A673 (cell line): ENCODE measurements around the gene CDH23. TPM values are rescaled to one million over a fixed set of nuclear protein-coding genes. Genes with fewer than 3 reads are reported as not detected.
A peak's percentile ranks its signal among the peaks of the same experiment; 100 is the strongest.

Source experiments
- BruUV-seq: library from RNA; stranded (reverse); fragments of 400-500 nt; replicated peaks from 2 replicates; lab custom pipeline; 2021; lab: Mats Ljungman, UMichigan
- CTCF ChIA-PET: fragments of 300-600 bp; sonication (Branson Sonifier 250); formaldehyde crosslinking; loops from one replicate; lab custom pipeline; 2022; ENCODE audit warnings: antibody characterized with exemption; lab: Charles Lee
- POLR2A ChIA-PET: fragments of 300-600 bp; sonication (Branson Sonifier 250); formaldehyde crosslinking; loops from one replicate; lab custom pipeline; 2022; ENCODE audit warnings: antibody characterized with exemption; ENCODE audit not compliant: low non-redundant PET; lab: Charles Lee
- DNase-seq: peaks from one replicate; pipeline ENCODE4 v3.0.0-alpha.2; 2015; ENCODE audit warnings: low spot score
- H3K27ac ChIP-seq: fragments of 200-600 bp; sonication (generic); 2 replicates; pipeline ENCODE4 v1.5.1; 2016; ENCODE audit warnings: mixed run types, low read depth, mild to moderate bottlenecking, mixed read lengths, antibody characterized with exemption, low read length; ENCODE audit not compliant: poor library complexity, severe bottlenecking
- H3K27me3 ChIP-seq: fragments of 200-600 bp; sonication (generic); replicated peaks from 2 replicates; pipeline ENCODE4 v1.6.1; 2017; ENCODE audit warnings: mixed run types, low read depth, mild to moderate bottlenecking, mixed read lengths, antibody characterized with exemption, low read length; ENCODE audit not compliant: insufficient read depth, poor library complexity
- H3K36me3 ChIP-seq: fragments of 200-600 bp; sonication (generic); 2 replicates; pipeline ENCODE4 v1.6.1; 2016; ENCODE audit warnings: mixed run types, mild to moderate bottlenecking, mixed read lengths, antibody characterized with exemption, low read length; ENCODE audit not compliant: insufficient read depth, poor library complexity, severe bottlenecking
- H3K4me1 ChIP-seq: fragments of 200-600 bp; sonication (generic); 2 replicates; pipeline ENCODE4 v1.6.1; 2017; ENCODE audit warnings: mixed run types, mild to moderate bottlenecking, mixed read lengths, antibody characterized with exemption, low read length; ENCODE audit not compliant: insufficient read depth, poor library complexity, severe bottlenecking
- H3K4me3 ChIP-seq: fragments of 200-600 bp; sonication (generic); 2 replicates; pipeline ENCODE4 v1.5.1; 2016; ENCODE audit warnings: low read depth, mixed run types, mild to moderate bottlenecking, mixed read lengths, low read length; ENCODE audit not compliant: poor library complexity, severe bottlenecking
- H3K9me3 ChIP-seq: fragments of 200-600 bp; sonication (generic); 2 replicates; pipeline ENCODE4 v1.6.1; 2016; ENCODE audit warnings: mixed run types, low read depth, mild to moderate bottlenecking, mixed read lengths, antibody characterized with exemption, low read length; ENCODE audit not compliant: poor library complexity, severe bottlenecking
- CTCF ChIP-seq: fragments of 300-800, 200-600 bp; sonication (generic); conservative IDR thresholded peaks from 2 replicates; pipeline ENCODE4 v1.5.1; 2017; ENCODE audit warnings: low read depth, mild to moderate bottlenecking, antibody characterized with exemption, low read length, moderate library complexity, mixed read lengths
- EZH2 ChIP-seq: fragments of 200-600 bp; sonication (generic); IDR thresholded peaks from 2 replicates; pipeline ENCODE4 v1.6.1; 2017; ENCODE audit warnings: borderline replicate concordance, low read depth, mild to moderate bottlenecking, mixed read lengths, antibody characterized with exemption, low read length; ENCODE audit not compliant: poor library complexity, severe bottlenecking
- intact Hi-C: fragments of 100-400 bp; cut with micrococcal nuclease; formaldehyde crosslinking; loops from one replicate; pipeline ENCODE4 v1.10.0; 2022; ENCODE audit not compliant: unreplicated experiment
- total RNA-seq: library from RNA; stranded (reverse); gene quantifications from 2 replicates; pipeline ENCODE4 v1.2.3, GENCODE V29; 2021

The CDH23 gene
- total RNA-seq, 1 experiment from 2014 or later = 49.7 TPM

- BruUV-seq = no TSS peak
- H3K9me3 ChIP-seq = no peaks in the 10 kb centered on the region
- ChIA-PET CTCF (interaction anchor here (0.7 to 1.7 kb wide), 3 partner anchors 9 to 311 kb away, joined by 3 to 5 read pairs (median 3); partner anchors contain the start of gene CDH23), POLR2A (no interaction called here)
- H3K27ac ChIP-seq = no peak overlapping the region
- no peak for TF ChIP-seq CTCF
- H3K4me3 ChIP-seq = no peak overlapping the region
- H3K27me3 ChIP-seq = no peaks in the 10 kb centered on the region
- H3K4me1 ChIP-seq = no peaks in the 10 kb centered on the region
- intact Hi-C loops = loop anchor here (5.0 kb wide), 1 partner anchor 325 kb away; no protein-coding TSS in a partner anchor
- DNase-seq = no peak
- H3K36me3 ChIP-seq = no peaks in the 10 kb centered on the region
These were observed 310.6 kb downstream of the CDH23 start for GRCh38 chr10:71707240-71707789.

DNA sequence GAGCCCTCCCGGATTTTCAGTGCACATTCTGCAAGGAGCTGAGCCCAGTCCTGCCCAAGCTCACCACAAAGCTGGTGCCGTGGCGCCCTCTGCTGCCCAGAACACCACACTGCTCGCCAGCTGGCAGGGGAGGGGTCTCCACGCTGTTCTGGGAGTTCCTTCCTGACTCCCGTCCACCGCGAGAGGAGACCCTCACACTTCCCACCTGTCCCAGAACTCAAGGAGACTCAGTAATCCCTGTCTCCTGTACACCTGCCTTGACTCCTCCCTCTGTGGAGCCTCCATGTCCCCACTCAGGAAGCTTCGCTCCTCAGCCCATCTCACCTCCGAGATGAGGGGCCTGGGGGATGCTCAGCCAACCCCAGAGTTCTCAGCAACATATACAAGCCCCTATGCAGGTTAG, 311.6 kb downstream of the CDH23 start:
- intact Hi-C loops = loop anchor here (2.0 to 5.0 kb wide), 2 partner anchors 326 to 390 kb away; partner anchors contain the start of gene SLC29A3
- Histone ChIP-seq H3K36me3 (no peaks in the 10 kb centered on the region), H3K4me1 (peaks cover under 1% of the 10 kb centered on the region), H3K4me3 (no peak overlapping the region), H3K27me3 (no peaks in the 10 kb centered on the region), H3K27ac (no peak overlapping the region), H3K9me3 (no peaks in the 10 kb centered on the region)
- peak; percentile 88 for TF ChIP-seq CTCF
- no peak for TF ChIP-seq EZH2
- POLR2A ChIA-PET = interaction anchor here (0.6 kb wide), 1 partner anchor 50 kb away, joined by 4 read pairs; no protein-coding TSS in a partner anchor
- CTCF ChIA-PET = interaction anchor here (0.8 to 1.7 kb wide), 5 partner anchors 188 to 391 kb away, joined by 3 to 7 read pairs (median 4); partner anchors contain the start of genes CDH23 and SLC29A3
- DNase-seq = peak; percentile 58
- no TSS peak for BruUV-seq

DNA sequence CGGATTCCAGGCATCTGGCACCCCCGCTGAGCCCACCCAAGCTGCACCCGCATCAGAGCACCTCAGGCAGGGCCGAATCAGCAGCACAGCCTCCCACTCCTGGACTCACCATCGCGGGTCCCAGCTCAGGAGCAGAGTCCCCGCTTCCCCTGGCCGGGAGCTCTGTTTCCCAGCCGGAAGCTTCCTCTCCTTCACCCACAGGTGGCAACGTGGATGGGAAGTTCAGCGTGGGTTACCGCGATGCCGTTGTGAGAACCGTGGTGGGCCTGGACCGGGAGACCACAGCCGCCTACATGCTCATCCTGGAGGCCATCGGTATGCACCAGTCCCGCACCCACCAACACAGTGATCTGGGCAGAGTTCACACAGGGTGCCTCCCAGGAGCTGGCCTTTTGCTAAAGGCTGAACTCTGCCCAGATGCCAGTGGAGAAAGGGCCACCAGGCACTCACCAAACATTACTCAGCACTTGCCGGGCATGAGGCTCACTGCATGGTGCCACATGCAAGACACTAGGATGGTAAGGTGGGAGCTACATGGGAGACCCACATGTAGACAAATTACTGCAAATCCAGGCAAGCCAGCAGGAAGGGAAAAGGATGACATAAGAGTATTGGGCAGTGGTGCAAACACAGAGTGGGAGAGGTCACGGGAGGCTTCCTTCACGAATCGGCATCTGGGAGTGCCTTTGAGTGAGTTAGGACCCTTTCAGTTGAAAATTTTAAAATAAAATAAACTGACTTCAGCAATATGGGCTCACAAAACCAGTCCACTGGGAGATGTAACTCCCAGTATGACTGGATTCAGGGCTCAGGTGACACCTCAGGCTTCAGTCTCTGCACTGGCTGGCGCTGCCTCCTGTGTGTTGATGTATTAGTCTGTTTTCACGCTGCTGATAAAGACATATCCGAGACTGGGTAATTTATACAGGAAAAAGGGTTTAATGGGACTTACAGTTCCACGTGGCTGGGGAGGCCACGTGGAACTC, 312.5 kb downstream of the CDH23 start:
- H3K4me1 ChIP-seq = peaks cover 8% of the 10 kb centered on the region
- no peaks in the 10 kb centered on the region for H3K27me3 ChIP-seq
- no peak for TF ChIP-seq EZH2
- no peak for TF ChIP-seq CTCF
- no peak overlapping the region for H3K4me3 ChIP-seq
- no peak for DNase-seq
- POLR2A ChIA-PET = no interaction called here
- CTCF ChIA-PET = interaction anchor here (0.8 to 1.1 kb wide), 2 partner anchors 187 to 392 kb away, joined by 4 read pairs; no protein-coding TSS in a partner anchor
- H3K36me3 ChIP-seq = no peaks in the 10 kb centered on the region
- intact Hi-C loops = loop anchor here (2.0 to 5.0 kb wide), 2 partner anchors 327 to 390 kb away; partner anchors contain the start of gene SLC29A3
- no TSS peak for BruUV-seq
- no peak overlapping the region for H3K27ac ChIP-seq
- no peaks in the 10 kb centered on the region for H3K9me3 ChIP-seq
